Astrocyte of the spinal cord (primary cell): ENCODE results near the gene PYGL.

Experiments used
- DNase-seq: peaks from one replicate; pipeline ENCODE4 v3.0.0; 2011; ENCODE audit warnings: low read depth, low spot score
- H3K4me3 ChIP-seq: 2 replicates; pipeline ENCODE4 v1.5.1; 2011; ENCODE audit warnings: low read depth, mild to moderate bottlenecking, low read length, moderate library complexity
- in situ Hi-C: cut with HindIII; loops from 2 replicates; pipeline ENCODE4 v1.10.0; 2017; ENCODE audit warnings: low sequenced_read_pairs
- TF ChIP-seq, protein P1 (sequence below): IDR thresholded peaks from 2 replicates; pipeline ENCODE4 v1.5.1; 2012; ENCODE audit warnings: low read depth, mild to moderate bottlenecking, low read length, inconsistent platforms

PYGL gene

DNA sequence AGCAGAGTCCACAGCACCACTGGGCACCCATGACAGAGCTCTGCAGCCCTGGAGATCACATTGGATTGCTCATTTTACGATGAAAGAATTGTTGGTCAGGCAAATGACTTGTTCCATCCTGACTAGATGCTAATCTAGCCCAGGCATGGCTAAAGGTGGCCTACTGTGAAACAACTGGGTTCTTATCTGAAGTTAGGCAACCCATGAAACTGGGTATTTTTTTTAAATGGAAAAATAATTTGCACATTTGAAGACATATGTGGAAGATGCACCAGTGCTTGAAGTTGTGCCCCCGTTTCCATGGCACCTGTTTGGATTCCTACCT lies 8.3 kb downstream of the PYGL start:
- no peak overlapping the region for H3K4me3 ChIP-seq
- DNase-seq, result no peak
- in situ Hi-C loops, result no loop called here
- TF ChIP-seq, protein P1, sequence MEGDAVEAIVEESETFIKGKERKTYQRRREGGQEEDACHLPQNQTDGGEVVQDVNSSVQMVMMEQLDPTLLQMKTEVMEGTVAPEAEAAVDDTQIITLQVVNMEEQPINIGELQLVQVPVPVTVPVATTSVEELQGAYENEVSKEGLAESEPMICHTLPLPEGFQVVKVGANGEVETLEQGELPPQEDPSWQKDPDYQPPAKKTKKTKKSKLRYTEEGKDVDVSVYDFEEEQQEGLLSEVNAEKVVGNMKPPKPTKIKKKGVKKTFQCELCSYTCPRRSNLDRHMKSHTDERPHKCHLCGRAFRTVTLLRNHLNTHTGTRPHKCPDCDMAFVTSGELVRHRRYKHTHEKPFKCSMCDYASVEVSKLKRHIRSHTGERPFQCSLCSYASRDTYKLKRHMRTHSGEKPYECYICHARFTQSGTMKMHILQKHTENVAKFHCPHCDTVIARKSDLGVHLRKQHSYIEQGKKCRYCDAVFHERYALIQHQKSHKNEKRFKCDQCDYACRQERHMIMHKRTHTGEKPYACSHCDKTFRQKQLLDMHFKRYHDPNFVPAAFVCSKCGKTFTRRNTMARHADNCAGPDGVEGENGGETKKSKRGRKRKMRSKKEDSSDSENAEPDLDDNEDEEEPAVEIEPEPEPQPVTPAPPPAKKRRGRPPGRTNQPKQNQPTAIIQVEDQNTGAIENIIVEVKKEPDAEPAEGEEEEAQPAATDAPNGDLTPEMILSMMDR, result no peak

DNA sequence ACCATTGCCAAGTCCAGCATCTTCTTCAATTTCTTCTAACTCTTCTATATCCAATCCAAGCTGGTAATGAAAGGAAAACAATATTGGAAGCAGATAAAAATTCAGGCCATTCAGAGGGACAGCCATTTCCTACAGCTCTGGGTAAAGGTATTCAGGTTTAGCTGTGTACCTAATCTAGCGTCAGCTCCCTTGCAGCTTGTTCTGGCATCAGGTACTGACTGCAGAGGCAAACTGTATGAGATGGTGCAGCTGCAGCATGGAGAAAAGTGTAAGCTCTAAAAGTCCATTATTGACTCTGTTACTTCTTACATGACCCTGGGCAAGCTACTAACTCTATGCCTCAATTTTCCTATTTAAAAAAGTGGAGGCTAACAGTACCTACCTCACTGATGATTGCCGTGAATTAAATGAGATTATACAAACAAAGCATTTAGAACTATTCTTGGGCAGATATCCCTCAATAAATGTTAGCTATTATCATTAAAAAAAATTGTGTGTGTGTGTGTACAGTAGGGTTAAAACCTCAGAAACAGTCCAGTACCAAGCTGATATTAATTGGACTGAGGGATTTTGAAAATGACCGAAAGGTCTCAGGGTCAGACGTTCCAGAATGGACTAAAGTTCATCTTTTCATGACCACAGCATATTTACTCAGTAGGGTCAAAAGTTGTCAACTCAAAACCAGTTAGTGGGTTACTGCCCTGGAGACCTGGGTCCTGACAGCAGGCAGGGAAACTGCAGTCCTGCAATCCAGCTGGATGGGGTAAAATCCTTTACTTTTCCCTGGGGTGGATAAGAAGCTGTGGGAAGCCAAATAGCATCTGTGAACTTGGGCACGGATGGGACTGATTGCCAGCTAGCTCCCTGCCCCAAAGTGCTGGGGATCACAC lies 8.9 kb downstream of the PYGL start:
- TF ChIP-seq, protein P1, result no peak
- H3K4me3 ChIP-seq, result no peak overlapping the region
- in situ Hi-C loops, result no loop called here
- DNase-seq, result no peak

DNA sequence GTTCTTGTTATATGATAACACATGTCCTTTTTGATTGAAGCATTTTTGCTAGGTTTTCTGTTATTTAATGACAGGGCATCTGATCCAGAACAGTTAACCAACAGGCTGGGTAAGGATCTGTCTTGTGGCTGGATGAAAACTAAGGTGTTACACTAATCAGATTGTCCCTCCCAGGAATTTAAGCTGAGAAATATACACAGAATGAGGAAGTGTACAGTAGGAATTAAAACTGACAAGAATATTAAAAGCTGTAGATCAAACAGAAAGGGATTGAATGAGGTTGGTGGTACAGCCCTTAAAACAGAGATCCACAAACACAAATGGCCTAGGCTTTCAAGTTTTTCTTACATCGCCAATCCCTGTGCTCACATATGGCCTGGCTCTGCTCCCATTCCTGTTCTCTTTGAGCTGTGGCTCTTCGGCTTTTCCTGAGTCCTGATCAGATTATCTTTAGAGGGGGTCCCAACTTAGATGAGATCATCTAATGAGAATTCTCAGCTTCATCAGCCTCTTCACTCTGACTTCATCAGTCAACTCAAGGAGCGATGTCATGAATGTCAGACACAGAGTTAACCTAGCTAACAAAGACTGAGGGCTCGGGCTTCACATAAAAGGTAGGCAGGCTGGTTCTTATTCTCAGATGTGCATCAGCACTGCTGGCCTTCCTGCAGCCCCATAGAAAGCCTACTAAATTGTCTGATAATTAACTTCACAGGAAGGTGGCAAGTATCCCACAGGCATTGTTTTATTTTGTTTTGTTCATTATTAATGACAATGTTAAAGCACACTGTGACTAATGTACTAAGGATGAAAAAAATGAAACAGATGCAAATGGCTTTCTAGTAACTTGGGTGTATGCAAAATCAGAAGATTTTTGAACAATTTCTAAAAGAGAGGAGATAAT lies 11.4 kb downstream of the PYGL start:
- TF ChIP-seq, protein P1, result no peak
- no peak for DNase-seq
- no peak overlapping the region for H3K4me3 ChIP-seq
- in situ Hi-C loops, result no loop called here

DNA sequence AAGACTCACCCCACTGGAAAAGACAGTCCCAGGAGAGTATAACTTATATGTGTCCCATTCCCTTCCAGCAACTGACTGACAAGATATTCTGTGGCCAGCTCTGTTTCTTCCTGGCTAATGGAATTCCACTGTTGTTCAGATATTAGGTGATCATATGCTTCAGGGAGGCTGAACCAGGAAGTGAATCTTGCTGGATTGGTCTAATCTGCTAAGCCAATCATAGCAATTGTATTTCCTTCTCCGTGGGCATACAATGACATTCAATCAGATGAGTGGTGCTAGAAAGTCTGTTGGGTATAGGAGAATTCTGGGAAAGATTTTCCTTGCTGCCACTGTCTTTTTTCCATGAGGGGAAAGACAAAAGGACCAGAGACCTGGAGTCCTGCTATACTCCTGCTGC lies 12.1 kb downstream of the PYGL start:
- in situ Hi-C loops, result no loop called here

DNA sequence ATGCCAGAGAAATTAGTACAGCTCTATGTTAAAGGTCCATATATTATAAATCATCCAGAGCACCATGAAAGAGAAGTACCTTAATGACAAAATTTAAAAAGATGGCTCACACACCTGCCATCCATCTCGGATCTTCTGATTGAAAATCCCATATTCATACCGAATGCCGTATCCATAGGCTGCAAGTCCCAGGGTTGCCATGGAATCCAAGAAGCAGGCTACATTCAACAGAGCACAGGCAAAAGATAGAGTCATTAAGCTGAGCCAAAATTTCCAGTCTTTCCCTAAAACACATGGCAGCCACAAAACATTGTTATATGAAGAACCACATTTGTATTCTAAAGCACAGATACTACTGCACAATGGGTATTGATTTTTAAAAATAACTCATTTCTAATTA lies 12.7 kb downstream of the PYGL start:
- DNase-seq, result no peak
- in situ Hi-C loops, result no loop called here
- TF ChIP-seq, protein P1, result no peak
- no peak overlapping the region for H3K4me3 ChIP-seq

More for the DNA sequence above, 12.1 kb downstream of the PYGL start:
- no peak overlapping the region for H3K4me3 ChIP-seq
- TF ChIP-seq, protein P1, result no peak
- DNase-seq, result no peak

DNA sequence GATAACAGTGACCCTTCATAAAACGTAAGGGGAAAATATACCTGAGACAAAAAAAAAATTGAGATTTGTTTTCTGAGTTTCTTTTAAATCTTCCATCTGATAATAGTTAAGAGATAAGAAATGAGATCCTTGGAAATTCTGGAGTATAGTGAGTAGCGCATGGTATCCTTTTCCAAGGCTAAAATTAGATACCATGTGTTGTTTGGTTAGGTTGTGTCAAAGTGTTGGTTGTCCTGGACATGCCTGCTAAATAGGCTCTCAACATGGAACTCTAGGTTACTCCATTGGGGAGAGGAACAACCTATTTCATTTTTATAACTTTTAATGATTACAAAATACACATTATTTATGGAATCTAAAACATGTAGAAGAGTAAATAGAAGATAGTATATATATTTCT lies 14.8 kb downstream of the PYGL start:
- no peak for DNase-seq
- no peak overlapping the region for H3K4me3 ChIP-seq
- TF ChIP-seq, protein P1, result no peak
- in situ Hi-C loops, result no loop called here
